Measurements from ENCODE around the gene BICC1.

The BICC1 gene

GRCh38 chr10:58765910-58766309 is 253.2 kb downstream of the BICC1 start:
- no peaks in the 10 kb centered on the region for H3K9me3 ChIP-seq
- no peak overlapping the region for H3K4me3 ChIP-seq (ENCODE audit: low read depth in 1 of 2, low read length in 1 of 2)
- no peaks in the 10 kb centered on the region for H3K27me3 ChIP-seq
- no peaks in the 10 kb centered on the region for H3K4me1 ChIP-seq (ENCODE audit: control insufficient read depth in 1 of 2, insufficient read depth in 1 of 2, low read depth in 1 of 2, low read length in 1 of 2)
- H3K36me3 ChIP-seq = no peaks in the 10 kb centered on the region
- TF ChIP-seq CTCF (IDR thresholded peaks at IDR 0.05) = no peak
- no peak overlapping the region for H3K27ac ChIP-seq

GRCh38 chr10:58767652-58768051 is 255.0 kb downstream of the BICC1 start:
- H3K27ac ChIP-seq = no peak overlapping the region
- no peak for TF ChIP-seq CTCF (IDR thresholded peaks at IDR 0.05)
- no peaks in the 10 kb centered on the region for H3K27me3 ChIP-seq
- no peaks in the 10 kb centered on the region for H3K36me3 ChIP-seq
- no peaks in the 10 kb centered on the region for H3K9me3 ChIP-seq
- H3K4me3 ChIP-seq (ENCODE audit: low read depth in 1 of 2, low read length in 1 of 2) = no peak overlapping the region
- no peaks in the 10 kb centered on the region for H3K4me1 ChIP-seq (ENCODE audit: control insufficient read depth in 1 of 2, insufficient read depth in 1 of 2, low read depth in 1 of 2, low read length in 1 of 2)

DNA sequence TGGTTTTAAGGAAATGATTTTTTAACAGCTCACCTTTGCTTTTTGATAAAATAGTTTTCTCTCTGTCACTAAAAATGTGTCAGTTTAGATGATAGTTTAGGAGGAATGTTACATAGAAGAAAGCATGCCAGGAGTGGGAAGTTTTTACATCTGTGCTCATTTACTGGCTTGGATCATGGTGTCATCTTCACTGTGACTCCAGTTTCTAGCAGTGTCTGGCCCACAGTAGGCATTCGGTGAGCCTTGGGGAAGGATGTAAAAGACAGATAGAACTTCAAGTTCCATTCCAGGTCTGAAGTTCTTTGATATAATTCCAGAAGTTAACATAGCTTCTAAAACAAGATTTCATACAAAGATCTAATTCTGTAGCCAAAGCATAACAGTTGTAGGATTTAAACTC is 259.2 kb downstream of the BICC1 start:
- Histone ChIP-seq H3K27me3 (no peaks in the 10 kb centered on the region), H3K27ac (no peak overlapping the region), H3K36me3 (no peaks in the 10 kb centered on the region), H3K9me3 (no peaks in the 10 kb centered on the region), H3K4me1 (ENCODE audit: control insufficient read depth in 1 of 2, insufficient read depth in 1 of 2, low read depth in 1 of 2, low read length in 1 of 2) (no peaks in the 10 kb centered on the region), H3K4me3 (ENCODE audit: low read depth in 1 of 2, low read length in 1 of 2) (no peak overlapping the region)
- TF ChIP-seq CTCF (IDR thresholded peaks at IDR 0.05) = no peak

DNA sequence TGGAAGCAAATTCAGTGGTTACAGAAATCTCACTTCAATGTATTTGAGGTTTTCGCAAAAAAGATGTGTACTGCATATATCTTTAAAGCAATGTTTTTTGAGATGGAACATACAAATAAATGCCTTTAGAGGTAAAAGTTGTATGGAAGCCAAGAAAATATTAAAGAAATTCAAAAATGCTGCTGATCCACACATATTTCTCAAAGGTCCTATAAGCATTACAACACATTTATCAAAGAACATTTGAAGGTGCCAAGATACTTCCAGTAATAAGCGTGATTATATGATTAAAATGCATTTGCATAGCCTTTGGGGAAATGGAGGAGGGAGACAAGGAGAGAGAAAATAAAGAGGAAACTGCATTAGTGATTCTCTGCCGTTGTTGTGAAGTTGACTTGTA is 260.1 kb downstream of the BICC1 start:
- Histone ChIP-seq H3K4me1 (ENCODE audit: control insufficient read depth in 1 of 2, insufficient read depth in 1 of 2, low read depth in 1 of 2, low read length in 1 of 2) (no peaks in the 10 kb centered on the region), H3K9me3 (no peaks in the 10 kb centered on the region), H3K4me3 (ENCODE audit: low read depth in 1 of 2, low read length in 1 of 2) (no peak overlapping the region), H3K36me3 (no peaks in the 10 kb centered on the region), H3K27ac (no peak overlapping the region), H3K27me3 (no peaks in the 10 kb centered on the region)
- TF ChIP-seq CTCF (IDR thresholded peaks at IDR 0.05) = no peak

- no peaks in the 10 kb centered on the region for H3K9me3 ChIP-seq
- no peak overlapping the region for H3K27ac ChIP-seq
- no peaks in the 10 kb centered on the region for H3K27me3 ChIP-seq
- H3K4me1 ChIP-seq (ENCODE audit: control insufficient read depth in 1 of 2, insufficient read depth in 1 of 2, low read depth in 1 of 2, low read length in 1 of 2) = no peaks in the 10 kb centered on the region
- TF ChIP-seq CTCF (IDR thresholded peaks at IDR 0.05) = no peak
- H3K36me3 ChIP-seq = no peaks in the 10 kb centered on the region
- H3K4me3 ChIP-seq (ENCODE audit: low read depth in 1 of 2, low read length in 1 of 2) = no peak overlapping the region
These were observed 260.7 kb downstream of the BICC1 start for GRCh38 chr10:58773341-58773740.

DNA sequence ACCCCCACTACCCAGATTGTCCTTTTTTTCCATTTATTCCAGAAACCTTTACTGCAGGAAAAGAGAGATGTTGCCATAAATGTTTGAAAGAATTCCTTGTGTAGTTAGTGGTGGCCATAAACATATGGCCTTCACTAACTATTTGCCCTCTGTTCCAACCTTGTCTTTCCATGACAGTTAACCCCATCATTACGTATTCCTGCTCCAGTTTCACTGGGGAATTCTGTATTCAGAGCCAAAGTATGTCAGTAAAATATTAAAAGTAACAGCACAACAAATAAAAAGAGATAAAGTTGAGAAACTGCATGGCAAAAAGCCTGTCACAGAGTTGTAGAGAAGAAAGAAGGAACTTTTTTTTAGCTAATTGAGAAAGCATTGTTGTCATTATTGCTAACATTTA is 261.3 kb downstream of the BICC1 start:
- no peak for TF ChIP-seq CTCF (IDR thresholded peaks at IDR 0.05)
- Histone ChIP-seq H3K27me3 (no peaks in the 10 kb centered on the region), H3K36me3 (no peaks in the 10 kb centered on the region), H3K4me3 (ENCODE audit: low read depth in 1 of 2, low read length in 1 of 2) (no peak overlapping the region), H3K9me3 (no peaks in the 10 kb centered on the region), H3K27ac (no peak overlapping the region), H3K4me1 (ENCODE audit: control insufficient read depth in 1 of 2, insufficient read depth in 1 of 2, low read depth in 1 of 2, low read length in 1 of 2) (no peaks in the 10 kb centered on the region)

Data from neutrophil (primary cell).